SHP77 (cell line): ENCODE results near the gene FHOD1.

Source experiments
- DNase-seq, 2 experiments: peaks; one replicate each; lab custom pipeline; 2025; lab: John Stamatoyannopoulos, UW

Gene FHOD1

GRCh38 chr16:67207249-67208091, 39.8 kb downstream of the FHOD1 start:
- DNase-seq = peak in 1 of 2 experiments; percentile 8

- no peak for DNase-seq
These were observed 40.4 kb downstream of the FHOD1 start for GRCh38 chr16:67206838-67207248.

GRCh38 chr16:67206129-67206837, 41.0 kb downstream of the FHOD1 start:
- DNase-seq = no peak

- no peak for DNase-seq
These were observed 43.2 kb downstream of the FHOD1 start for GRCh38 chr16:67204076-67204475.

GRCh38 chr16:67202956-67203493, 44.3 kb downstream of the FHOD1 start:
- no peak for DNase-seq

GRCh38 chr16:67202426-67202825, 44.9 kb downstream of the FHOD1 start:
- no peak for DNase-seq

- no peak for DNase-seq
These were observed 45.6 kb downstream of the FHOD1 start for GRCh38 chr16:67201411-67202345.

GRCh38 chr16:67200491-67200890, 46.8 kb downstream of the FHOD1 start:
- no peak for DNase-seq

- no peak for DNase-seq
These were observed 47.5 kb downstream of the FHOD1 start for GRCh38 chr16:67199808-67200198.

- no peak for DNase-seq
These were observed 48.1 kb downstream of the FHOD1 start, which contains the start of gene ELMO3 for GRCh38 chr16:67199011-67199807. ELMO3 (plus strand) TSS chr16:67199131; CDS start chr16:67199327, 196 bp downstream.

GRCh38 chr16:67198238-67198734, 49.0 kb downstream of the FHOD1 start:
- peak in 1 of 2 experiments; percentile 9 for DNase-seq

GRCh38 chr16:67197704-67198103, 49.6 kb downstream of the FHOD1 start:
- DNase-seq = no peak

- no peak for DNase-seq
These were observed 50.4 kb downstream of the FHOD1 start for GRCh38 chr16:67196881-67197280.

GRCh38 chr16:67195676-67196075, 51.6 kb downstream of the FHOD1 start:
- DNase-seq = no peak

GRCh38 chr16:67194260-67194659, 53.0 kb downstream of the FHOD1 start:
- no peak for DNase-seq

- DNase-seq = no peak
These were observed 53.7 kb downstream of the FHOD1 start for GRCh38 chr16:67193536-67193935.

- no peak for DNase-seq
These were observed 54.4 kb downstream of the FHOD1 start for GRCh38 chr16:67192781-67193361.

GRCh38 chr16:67191995-67192681, 55.1 kb downstream of the FHOD1 start, which contains the start of gene E2F4:
E2F4 (plus strand) TSS chr16:67192155; CDS start chr16:67192228, 73 bp downstream.
- peak; percentile 80 to 86 for DNase-seq

- no peak for DNase-seq
These were observed 55.8 kb downstream of the FHOD1 start for GRCh38 chr16:67191411-67191994.
